ENCODE results near the gene FBXO10.
"Not testable (repeated sequence)": the region's sequence is repeated elsewhere in the genome, so short reads cannot be mapped to it uniquely, and the experiment has no call there.

Gene FBXO10

GRCh38 chr9:37511016-37512010 is 64.9 kb downstream of the FBXO10 start:
- no peak for DNase-seq

DNA sequence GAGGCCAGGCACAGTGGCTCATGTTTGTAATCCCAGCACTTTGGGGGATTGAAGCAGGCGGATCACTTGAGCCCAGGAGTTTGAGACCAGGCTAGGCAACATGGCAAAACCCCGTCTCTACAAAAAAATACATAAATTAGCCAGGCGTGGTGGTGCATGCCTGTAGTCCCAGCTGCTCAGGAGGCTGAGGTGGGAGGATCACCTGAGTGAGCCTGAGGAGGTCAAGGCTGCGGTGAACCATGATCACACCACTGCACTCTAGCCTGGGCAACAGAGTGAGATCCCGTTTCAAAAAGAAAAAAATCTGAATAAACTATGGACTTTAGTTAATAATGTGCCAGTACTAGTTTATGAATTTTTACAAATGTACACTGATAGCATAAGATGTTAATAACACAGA is 66.1 kb downstream of the FBXO10 start:
- not testable (repeated sequence) for DNase-seq

DNA sequence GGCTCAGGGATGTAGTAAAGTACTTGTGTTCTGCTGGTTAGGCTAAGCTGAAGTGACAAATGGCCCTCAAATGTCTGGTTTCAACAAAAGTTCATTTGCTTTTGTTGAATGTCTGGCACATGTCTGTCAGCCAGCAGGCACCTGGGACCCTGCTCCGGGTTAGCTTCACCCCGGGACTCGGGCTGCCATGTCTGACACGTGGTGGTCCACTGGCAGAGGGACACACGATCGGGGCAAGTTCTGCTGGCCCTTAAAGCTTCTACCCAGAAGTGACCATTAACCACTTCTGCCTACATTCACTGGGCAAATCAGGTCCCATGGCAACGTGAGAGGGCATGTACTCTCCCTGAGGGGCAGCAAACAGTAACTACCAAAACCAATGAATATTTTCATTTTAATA is 66.6 kb downstream of the FBXO10 start:
- DNase-seq = no peak

DNA sequence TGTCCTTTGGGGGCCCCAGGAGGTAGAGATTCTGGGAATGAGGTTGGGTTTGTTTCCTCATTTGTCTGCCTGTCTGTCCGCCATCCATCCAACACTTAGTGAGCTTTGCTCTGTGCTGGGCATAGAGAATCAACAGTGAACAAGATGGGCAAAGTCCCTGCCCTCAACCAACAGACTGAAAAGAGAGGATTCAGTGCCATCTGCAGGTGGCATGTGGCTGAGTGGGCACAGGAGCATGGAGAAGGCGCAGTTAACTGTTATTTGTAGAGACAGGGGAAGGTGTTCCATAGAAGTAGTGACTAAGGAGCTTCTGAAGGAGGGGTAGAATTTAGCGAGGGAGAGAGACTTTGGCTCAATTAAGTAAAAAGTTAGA is 67.4 kb downstream of the FBXO10 start:
- no peak for DNase-seq

DNA sequence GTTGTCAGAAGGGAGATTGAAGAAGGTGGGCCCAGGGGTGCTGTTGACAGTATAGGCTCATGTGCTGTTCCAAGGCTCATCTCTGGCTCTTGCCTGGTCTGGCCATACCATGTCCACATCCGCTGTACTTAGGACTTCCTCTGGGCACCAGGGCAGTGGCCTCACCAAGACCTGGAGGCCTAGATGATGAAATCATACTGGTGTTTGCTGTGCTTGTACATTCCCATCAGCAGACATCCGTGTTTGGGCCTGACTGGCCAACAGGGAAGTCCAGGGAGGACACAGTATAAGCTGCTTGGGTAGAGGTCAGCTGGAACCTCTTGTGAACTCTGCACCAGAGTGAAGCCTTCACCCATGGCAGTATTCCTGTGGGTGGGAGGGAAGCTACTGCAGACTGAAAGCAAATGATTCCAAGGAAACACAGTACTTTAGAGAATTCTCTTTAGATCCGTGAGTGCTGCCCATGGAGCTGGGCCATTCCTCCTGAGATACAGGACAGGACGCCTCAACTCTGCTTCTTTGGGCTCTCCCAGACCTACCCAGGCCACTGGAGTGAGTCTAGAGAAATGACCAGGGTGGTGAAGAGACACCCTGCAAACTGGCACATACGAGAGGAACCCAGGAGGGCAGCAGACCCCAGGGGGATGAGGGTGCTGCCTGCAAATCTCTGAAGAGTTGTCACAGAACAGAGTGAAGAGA is 67.9 kb downstream of the FBXO10 start:
- no peak for DNase-seq

GRCh38 chr9:37507566-37508134 is 68.5 kb downstream of the FBXO10 start:
- DNase-seq = no peak

- no peak for DNase-seq
These were observed 71.6 kb downstream of the FBXO10 start for GRCh38 chr9:37504605-37505004.

DNA sequence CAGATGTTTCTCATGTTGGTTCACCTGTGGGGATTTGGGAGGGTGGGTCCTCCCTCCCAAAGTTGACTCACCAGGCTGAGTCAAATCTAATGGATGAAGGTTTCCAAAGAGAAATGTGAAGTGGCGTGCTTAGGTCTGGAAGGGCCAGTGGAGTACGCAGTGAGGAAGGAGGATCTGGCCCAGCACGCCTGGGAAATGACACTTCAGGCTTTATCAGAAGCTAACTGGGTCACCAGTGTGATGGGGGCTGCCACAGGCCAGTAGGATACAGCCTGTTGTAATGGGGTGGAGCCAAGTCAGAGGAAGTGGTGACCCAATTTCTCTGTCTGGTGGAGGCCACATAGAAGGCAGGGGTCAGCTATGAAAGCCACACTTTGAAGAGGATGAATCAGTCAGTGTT is 72.4 kb downstream of the FBXO10 start:
- no peak for DNase-seq

DNA sequence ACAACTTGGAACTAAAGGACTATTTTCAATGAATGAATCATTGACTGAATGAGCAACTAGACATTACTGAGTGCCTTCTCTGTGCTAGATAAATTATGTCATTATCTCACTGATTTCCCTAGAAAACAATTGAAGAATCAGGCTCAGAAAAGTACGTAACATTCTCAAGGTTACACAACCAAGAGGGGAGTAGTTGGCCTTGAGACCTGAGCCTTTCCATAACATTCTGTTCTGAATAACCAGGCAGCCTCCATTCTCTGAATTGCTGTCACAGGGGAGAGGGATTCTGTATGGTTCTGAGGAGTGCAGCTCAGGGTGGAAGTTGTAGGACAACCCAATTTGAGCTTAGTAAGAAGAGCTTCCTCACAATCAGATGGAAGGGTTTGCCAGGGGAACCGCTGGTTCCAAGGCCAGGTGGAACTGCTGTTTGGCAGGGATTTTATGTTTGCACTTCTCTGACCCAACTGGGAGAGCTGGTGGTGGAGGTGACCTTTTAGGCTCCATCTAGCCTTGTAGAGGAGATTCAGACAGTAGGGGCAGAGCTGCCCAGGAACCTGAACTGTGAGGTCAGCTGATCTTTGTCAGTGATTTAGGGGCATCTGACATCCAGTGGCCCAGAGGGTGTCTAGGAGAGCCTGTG is 74.1 kb downstream of the FBXO10 start:
- no peak for DNase-seq

- no peak for DNase-seq
These were observed 76.9 kb downstream of the FBXO10 start for GRCh38 chr9:37499297-37499696.

- DNase-seq = no peak
These were observed 77.7 kb downstream of the FBXO10 start for GRCh38 chr9:37498457-37498856.

DNA sequence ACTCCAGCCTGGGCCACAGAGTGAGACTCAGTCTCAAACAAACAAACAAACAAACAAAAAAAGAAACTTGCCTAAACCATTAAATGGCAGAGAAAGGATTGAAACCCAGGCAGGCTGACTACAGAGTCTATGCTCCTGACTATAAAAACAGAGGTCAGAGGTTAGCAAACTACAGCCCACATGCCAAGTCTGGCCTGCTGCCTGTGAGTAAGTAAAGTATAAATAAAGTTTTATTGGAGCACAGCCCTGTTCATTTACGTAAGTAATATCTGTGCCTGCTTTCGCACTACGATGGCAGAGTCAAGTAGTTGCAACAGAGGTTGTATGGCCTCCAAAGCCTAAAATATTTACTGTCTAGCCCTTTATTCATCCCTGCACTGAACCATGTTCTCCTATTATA is 78.9 kb downstream of the FBXO10 start:
- DNase-seq = no peak

- no peak for DNase-seq
These were observed 80.2 kb downstream of the FBXO10 start for GRCh38 chr9:37496020-37496419.

- DNase-seq = no peak
These were observed 80.6 kb downstream of the FBXO10 start for GRCh38 chr9:37495571-37495970.

- DNase-seq = no peak
These were observed 84.2 kb downstream of the FBXO10 start for GRCh38 chr9:37491939-37492338.

DNA sequence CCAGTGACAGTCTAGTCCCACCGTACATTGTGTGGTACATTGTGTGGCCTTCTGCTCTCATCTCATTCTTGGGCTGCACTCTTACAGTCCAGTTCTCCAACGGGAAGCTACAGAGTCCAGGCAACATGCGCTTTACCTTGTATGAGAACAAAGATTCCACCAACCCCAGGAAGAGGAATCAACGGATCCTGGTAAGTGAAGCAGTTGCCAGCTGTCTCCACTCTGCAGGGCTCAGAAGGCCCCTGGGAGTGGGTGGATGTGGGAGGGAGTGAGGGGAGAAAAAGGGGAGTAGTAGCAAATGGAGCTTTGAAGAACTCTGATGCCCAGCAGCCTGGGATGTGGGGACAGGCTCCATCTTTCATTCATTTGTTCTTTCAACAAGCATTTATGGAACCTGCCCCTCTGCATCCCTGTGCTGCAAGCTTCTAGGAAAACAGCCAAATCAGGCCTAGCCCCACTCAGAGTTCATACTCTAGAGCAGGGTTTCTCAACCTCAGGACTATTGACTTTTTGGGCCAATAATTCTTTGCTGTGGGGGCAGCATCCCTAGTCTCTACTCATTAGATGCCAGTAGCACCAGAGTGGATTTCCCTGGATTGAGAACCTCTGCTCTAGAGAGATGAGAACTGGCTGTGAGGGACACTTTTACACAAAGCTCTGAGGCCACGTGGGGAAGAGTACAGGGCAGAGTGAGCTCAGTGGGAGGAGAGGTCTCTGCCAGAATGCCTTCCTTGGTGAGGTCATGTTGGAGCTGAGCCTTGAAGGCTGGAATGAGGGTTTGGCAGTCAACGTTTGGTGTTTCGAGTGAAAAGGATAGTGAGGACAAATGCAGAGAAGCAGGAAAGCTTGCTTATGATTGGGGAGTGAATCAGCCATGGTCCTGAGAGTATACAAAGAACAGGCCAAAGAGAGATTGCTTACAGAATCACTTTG is 89.3 kb downstream of the FBXO10 start:
- DNase-seq = peak; percentile 20

GRCh38 chr9:37486256-37486615 is 89.9 kb downstream of the FBXO10 start:
- DNase-seq = no peak

DNA sequence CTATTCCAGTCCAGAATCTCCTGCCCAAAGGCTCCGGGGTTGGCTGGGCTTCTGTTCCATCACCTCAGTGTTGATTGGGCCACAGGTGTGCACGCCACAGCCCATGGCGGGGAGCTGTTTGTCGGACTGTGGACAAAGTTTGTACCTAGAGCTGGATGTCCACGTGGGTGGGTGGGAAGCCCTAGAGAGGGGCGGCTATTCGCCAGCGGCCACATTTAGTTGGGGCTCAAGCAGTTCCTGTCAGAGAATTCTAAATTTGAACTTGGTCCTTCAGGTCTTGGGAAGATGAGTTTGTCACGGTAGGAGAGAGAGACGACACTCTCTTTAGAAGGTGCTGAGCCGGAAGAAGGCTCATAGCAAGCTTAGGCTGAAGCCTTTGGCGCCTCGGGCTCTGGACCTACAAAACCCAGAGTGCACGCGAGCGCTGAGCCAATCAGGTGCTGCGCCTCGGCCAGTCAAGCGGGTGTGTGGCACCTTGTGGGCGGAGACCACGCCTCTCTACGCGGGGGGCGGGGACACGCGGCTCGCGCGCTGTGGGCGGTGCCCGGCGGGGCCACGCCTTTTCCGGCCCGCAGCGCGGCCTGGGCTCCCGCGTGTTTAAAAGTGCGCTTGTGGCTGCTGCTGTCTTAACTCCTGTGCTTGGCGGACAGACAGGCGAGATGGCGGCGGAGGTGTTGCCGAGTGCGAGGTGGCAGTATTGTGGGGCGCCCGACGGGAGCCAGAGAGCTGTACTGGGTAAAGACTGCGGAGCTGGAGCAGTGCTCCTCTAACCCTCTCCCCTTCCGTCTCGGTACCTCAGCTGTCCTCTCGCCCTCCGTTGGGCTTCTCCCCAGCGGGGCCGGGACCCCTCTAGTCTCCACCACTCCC is 90.6 kb downstream of the FBXO10 start, which contains the start of gene POLR1E:
POLR1E (plus strand) TSS at position 560 of the 867 bp plus-strand sequence; CDS start at position 660, 100 bp downstream.
- DNase-seq = peak; percentile 94

- DNase-seq = no peak
These were observed 95.4 kb downstream of the FBXO10 start for GRCh38 chr9:37480759-37481158.

- DNase-seq = not testable (repeated sequence)
These were observed 98.1 kb downstream of the FBXO10 start for GRCh38 chr9:37477987-37478619.
